SK-N-SH treated with all-trans-retinoic acid at 6 μM for 48 hours (cell line): ENCODE data around the gene CA11.
"Not testable (repeated sequence)": the region's sequence is repeated elsewhere in the genome, so short reads cannot be mapped to it uniquely, and the experiment has no call there.

ENCODE experiments used
- ARNTL ChIP-seq: fragments of 450-650 bp; formaldehyde crosslinking; IDR thresholded peaks from 2 replicates; pipeline ENCODE4 v1.5.0; 2020; ENCODE audit warnings: low read depth, mild to moderate bottlenecking, moderate library complexity, borderline replicate concordance
- BACH2 ChIP-seq: fragments of 250-450 bp; sonication (Bioruptor Pico); IDR thresholded peaks from 2 replicates; pipeline ENCODE4 v1.9.0; 2021; ENCODE audit warnings: mild to moderate bottlenecking, borderline replicate concordance
- ESRRG ChIP-seq: fragments of 250-450 bp; sonication (Bioruptor Pico); IDR thresholded peaks from 2 replicates; pipeline ENCODE4 v1.6.1; 2021; ENCODE audit warnings: mild to moderate bottlenecking
- GLIS3 ChIP-seq: fragments of 250-450 bp; sonication (Bioruptor Pico); IDR thresholded peaks from 2 replicates; pipeline ENCODE4 v1.5.0; 2020; ENCODE audit warnings: mild to moderate bottlenecking, moderate library complexity
- OSR1 ChIP-seq: fragments of 250-450 bp; sonication (Bioruptor Pico); IDR thresholded peaks from 2 replicates; pipeline ENCODE4 v1.8.0; 2022; ENCODE audit warnings: moderate library complexity, mild to moderate bottlenecking, inconsistent platforms
- SNAI2 ChIP-seq: fragments of 250-450 bp; sonication (Bioruptor Pico); IDR thresholded peaks from 2 replicates; pipeline ENCODE4 v1.5.0; 2020; ENCODE audit warnings: mild to moderate bottlenecking, moderate library complexity
- ZC3H10 ChIP-seq: fragments of 250-450 bp; sonication (Bioruptor Pico); IDR thresholded peaks from 2 replicates; pipeline ENCODE4 v1.5.1; 2021; ENCODE audit warnings: mild to moderate bottlenecking, moderate library complexity
- ZNF70 ChIP-seq: fragments of 450-650 bp; formaldehyde crosslinking; IDR thresholded peaks from 2 replicates; pipeline ENCODE4 v1.5.0; 2020; ENCODE audit warnings: mild to moderate bottlenecking, moderate library complexity
- ZNF8 ChIP-seq: fragments of 450-650 bp; formaldehyde crosslinking; IDR thresholded peaks from 2 replicates; pipeline ENCODE4 v1.5.0; 2020; ENCODE audit warnings: mild to moderate bottlenecking, moderate library complexity
- TF ChIP-seq, protein P1 (sequence below): fragments of 250-450 bp; sonication (Bioruptor Pico); IDR thresholded peaks from 2 replicates; pipeline ENCODE4 v1.8.0; 2020; ENCODE audit warnings: mild to moderate bottlenecking, moderate library complexity, borderline replicate concordance
- TF ChIP-seq, protein P2 (sequence below): fragments of 250-450 bp; sonication (Bioruptor Pico); IDR thresholded peaks from 2 replicates; pipeline ENCODE4 v1.5.1; 2020; ENCODE audit warnings: low read depth, mild to moderate bottlenecking, moderate library complexity

DNA sequence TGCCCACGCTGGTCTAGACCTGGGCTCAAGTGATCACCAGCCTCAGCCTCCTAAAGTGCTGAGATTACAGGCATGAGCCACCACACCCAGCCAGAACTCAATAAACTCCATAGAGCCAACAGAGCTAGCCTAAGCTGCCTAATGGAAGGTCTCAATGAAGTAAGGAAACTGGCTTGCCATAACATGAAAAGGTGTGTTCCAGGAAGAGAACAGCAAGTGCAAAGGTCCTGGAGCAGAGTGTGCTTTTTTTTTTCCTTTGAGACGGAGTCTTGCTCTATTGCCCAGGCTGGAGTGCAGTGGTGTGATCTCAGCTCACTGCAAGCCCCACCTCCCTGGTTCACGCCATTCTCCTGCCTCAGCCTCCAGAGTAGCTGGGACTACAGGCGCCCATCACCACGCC is 11.8 kb upstream of the CA11 start:
- TF ChIP-seq ZC3H10 (CRISPR knock-in tag); ESRRG; BACH2 (CRISPR knock-in tag); ARNTL (CRISPR knock-in tag); GLIS3 (CRISPR knock-in tag); ZNF70 (CRISPR knock-in tag); ZNF8; OSR1 (CRISPR knock-in tag); SNAI2 (CRISPR knock-in tag): not testable (repeated sequence)
- TF ChIP-seq, protein P1, sequence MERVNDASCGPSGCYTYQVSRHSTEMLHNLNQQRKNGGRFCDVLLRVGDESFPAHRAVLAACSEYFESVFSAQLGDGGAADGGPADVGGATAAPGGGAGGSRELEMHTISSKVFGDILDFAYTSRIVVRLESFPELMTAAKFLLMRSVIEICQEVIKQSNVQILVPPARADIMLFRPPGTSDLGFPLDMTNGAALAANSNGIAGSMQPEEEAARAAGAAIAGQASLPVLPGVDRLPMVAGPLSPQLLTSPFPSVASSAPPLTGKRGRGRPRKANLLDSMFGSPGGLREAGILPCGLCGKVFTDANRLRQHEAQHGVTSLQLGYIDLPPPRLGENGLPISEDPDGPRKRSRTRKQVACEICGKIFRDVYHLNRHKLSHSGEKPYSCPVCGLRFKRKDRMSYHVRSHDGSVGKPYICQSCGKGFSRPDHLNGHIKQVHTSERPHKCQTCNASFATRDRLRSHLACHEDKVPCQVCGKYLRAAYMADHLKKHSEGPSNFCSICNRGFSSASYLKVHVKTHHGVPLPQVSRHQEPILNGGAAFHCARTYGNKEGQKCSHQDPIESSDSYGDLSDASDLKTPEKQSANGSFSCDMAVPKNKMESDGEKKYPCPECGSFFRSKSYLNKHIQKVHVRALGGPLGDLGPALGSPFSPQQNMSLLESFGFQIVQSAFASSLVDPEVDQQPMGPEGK (CRISPR knock-in tag): not testable (repeated sequence)
- TF ChIP-seq, protein P2, sequence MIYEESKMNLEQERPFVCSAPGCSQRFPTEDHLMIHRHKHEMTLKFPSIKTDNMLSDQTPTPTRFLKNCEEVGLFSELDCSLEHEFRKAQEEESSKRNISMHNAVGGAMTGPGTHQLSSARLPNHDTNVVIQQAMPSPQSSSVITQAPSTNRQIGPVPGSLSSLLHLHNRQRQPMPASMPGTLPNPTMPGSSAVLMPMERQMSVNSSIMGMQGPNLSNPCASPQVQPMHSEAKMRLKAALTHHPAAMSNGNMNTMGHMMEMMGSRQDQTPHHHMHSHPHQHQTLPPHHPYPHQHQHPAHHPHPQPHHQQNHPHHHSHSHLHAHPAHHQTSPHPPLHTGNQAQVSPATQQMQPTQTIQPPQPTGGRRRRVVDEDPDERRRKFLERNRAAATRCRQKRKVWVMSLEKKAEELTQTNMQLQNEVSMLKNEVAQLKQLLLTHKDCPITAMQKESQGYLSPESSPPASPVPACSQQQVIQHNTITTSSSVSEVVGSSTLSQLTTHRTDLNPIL (CRISPR knock-in tag): not testable (repeated sequence)
